Memory B cell (primary cell): ENCODE data around the gene SUDS3.

ENCODE experiments used
- ATAC-seq: fragments of 150-1000 bp; cut with Tn5 transposase; 2 replicates; pipeline ENCODE4 v1.10.0; 2021; ENCODE audit warnings: low read depth, mild to moderate bottlenecking, moderate library complexity
- DNase-seq, 2 donors: peaks; one replicate each; pipeline ENCODE4 v3.0.0; 2022; ENCODE audit warnings: low spot score in 2 of 2
- H3K27ac Mint-ChIP-seq: one replicate; pipeline ENCODE4 v1.8.0; 2022; ENCODE audit warnings: mild to moderate bottlenecking, moderate library complexity, mixed read lengths
- H3K27me3 Mint-ChIP-seq: one replicate; pipeline ENCODE4 v1.8.0; 2022; ENCODE audit warnings: mixed read lengths
- H3K36me3 Mint-ChIP-seq: one replicate; pipeline ENCODE4 v1.8.0; 2022; ENCODE audit warnings: mild to moderate bottlenecking, mixed read lengths
- H3K4me1 Mint-ChIP-seq: one replicate; pipeline ENCODE4 v1.8.0; 2022; ENCODE audit warnings: mixed read lengths
- H3K4me3 Mint-ChIP-seq: one replicate; pipeline ENCODE4 v1.8.0; 2022; ENCODE audit warnings: mild to moderate bottlenecking, moderate library complexity, mixed read lengths
- H3K9me3 Mint-ChIP-seq: one replicate; pipeline ENCODE4 v1.8.0; 2022; ENCODE audit warnings: mixed read lengths

The SUDS3 gene, protein sequence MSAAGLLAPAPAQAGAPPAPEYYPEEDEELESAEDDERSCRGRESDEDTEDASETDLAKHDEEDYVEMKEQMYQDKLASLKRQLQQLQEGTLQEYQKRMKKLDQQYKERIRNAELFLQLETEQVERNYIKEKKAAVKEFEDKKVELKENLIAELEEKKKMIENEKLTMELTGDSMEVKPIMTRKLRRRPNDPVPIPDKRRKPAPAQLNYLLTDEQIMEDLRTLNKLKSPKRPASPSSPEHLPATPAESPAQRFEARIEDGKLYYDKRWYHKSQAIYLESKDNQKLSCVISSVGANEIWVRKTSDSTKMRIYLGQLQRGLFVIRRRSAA

DNA sequence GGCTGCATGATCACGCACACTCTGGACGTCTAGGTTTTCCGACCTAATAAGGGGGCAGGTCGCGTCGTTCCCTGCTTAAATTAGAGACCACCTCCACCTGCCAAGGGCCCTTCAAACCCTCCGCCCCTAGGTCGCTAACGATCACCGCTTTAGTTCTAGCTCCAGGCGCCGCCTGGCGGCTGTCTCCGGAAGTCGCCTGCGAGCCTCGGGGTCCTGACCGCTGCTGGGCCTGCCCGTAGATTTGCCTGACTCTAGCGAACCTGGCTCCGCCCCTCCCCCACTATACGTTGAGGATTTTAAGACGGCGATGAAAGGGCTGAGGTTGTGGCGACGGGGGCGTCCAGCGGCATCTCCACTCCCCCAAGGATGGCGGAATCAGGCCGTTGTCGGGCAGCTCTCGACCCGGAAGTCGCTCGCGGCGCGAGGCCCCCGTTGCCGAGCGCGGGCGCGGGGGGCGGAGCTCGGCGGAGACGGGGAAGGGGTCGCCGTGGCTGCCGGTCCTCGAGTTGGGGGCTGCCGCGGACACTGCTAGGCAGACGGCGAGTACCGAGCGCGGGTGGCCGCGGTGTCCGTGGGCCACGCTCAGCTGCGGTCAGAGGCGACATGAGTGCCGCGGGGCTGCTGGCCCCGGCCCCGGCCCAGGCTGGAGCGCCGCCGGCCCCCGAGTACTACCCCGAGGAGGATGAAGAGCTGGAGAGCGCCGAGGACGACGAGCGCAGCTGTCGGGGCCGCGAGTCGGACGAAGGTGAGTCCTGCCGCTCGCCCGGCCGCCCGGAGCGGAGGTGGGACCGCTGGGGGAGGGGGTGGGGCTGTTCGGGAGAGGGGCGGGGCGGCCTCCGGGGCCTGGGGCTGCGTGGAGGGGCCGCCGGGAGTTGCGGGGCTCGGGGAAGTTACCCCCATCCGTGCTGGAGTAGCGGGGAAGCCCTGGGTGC lies at the start of gene SUDS3:
SUDS3 (plus strand) TSS at position 467 of the 932 bp plus-strand sequence; CDS start at position 604, 137 bp downstream.
- DNase-seq (peak; percentile 98 to 100), ATAC-seq (peak; percentile 38)
- H3K4me3 Mint-ChIP-seq, result peak within 1 kb of the TSS; percentile 91
- H3K27me3 Mint-ChIP-seq, result no peaks in the 10 kb centered on the region
- peak within 1 kb of the TSS; percentile 98 for H3K27ac Mint-ChIP-seq
- peaks cover 2% of the 10 kb centered on the region for H3K36me3 Mint-ChIP-seq
- no peaks in the 10 kb centered on the region for H3K9me3 Mint-ChIP-seq
- H3K4me1 Mint-ChIP-seq, result peaks cover 15% of the 10 kb centered on the region

DNA sequence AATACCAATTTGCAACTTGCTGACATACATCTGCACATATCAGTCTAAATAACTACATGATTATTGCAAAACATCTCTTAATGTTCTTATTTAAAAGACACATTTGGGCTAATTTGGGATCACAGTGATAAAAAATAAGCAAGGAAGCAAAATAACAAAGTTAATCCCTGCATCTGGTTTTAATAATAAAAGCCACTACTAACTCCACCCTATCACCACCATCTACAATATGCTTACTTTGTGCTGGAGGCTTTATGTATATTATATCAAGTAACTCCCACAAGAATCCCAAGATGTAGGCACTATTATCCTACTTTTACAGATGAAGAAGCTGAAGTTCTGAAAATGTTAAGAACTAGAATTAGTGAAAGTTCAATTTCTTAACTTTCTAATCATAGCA lies 49.4 kb upstream of the SUDS3 start:
- Mint-ChIP-seq H3K4me3 (no peak overlapping the region), H3K27ac (no peak overlapping the region), H3K4me1 (peaks cover 28% of the 10 kb centered on the region), H3K9me3 (peaks cover 2% of the 10 kb centered on the region), H3K36me3 (peaks cover 2% of the 10 kb centered on the region), H3K27me3 (no peaks in the 10 kb centered on the region)
- DNase-seq (no peak), ATAC-seq (no peak)

DNA sequence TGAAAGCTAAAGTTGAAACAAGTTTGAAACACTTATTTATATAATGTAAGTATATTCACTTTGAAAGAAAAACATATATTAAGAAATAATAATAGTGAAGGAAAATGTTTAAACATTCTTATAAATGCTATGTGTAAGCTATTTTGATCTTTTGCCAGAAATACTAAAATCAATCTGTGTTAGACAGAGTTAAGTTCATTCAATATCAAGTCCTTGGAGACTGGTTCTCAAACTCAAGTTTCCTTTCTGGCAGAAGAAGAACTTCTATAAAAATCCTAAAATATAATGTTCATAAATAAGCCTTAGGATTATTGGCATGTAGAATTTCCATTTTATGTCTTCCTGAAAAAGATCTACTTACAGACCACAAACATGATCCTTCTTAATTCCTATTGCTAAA lies 49.0 kb upstream of the SUDS3 start:
- Mint-ChIP-seq H3K27ac (no peak overlapping the region), H3K9me3 (peaks cover 2% of the 10 kb centered on the region), H3K27me3 (no peaks in the 10 kb centered on the region), H3K36me3 (peaks cover 2% of the 10 kb centered on the region), H3K4me3 (no peak overlapping the region), H3K4me1 (peaks cover 28% of the 10 kb centered on the region)
- ATAC-seq (no peak), DNase-seq (no peak)

DNA sequence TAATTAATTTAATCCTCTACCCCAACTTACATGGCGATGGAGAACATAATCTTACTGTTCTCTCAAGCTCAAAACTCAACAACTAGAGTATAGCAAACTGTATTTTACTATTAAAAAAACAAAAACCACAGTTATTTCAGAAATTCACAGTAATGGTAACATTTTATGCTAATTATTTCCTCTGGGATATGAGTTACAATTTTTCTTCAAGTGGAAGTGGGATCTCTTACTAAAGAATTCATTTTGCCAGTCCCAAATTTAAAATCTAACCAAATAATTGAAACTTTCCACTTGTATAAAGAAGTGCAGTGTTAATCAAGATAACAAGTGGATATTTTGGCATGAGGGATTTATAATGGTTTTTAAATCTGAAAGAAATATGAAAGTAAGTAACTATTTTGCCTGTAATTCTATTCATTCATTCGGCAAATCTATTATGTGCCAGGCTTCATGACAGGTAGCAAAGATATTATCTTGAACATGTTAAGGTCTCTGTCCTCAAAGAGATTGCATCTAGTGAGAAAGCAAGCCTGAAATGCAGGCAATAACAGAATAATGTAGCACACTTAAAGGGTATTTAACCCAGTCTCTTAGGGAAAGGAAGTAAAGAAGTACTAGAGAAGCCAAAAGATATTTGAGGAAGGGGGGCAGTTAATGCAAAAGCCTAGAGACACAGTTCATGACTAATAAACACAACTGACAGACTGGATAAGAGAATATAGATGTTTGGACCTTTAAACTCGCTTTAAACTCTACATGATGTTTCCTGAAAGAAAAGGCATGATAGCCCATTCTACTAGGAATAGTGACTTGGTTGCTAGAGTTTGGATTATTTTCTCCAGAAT lies 47.6 kb upstream of the SUDS3 start:
- Mint-ChIP-seq H3K4me1 (peaks cover 36% of the 10 kb centered on the region), H3K36me3 (peaks cover 8% of the 10 kb centered on the region), H3K4me3 (no peak overlapping the region), H3K9me3 (peaks cover 2% of the 10 kb centered on the region), H3K27me3 (no peaks in the 10 kb centered on the region), H3K27ac (peak overlapping the region; percentile 25)
- no peak for ATAC-seq
- no peak for DNase-seq

DNA sequence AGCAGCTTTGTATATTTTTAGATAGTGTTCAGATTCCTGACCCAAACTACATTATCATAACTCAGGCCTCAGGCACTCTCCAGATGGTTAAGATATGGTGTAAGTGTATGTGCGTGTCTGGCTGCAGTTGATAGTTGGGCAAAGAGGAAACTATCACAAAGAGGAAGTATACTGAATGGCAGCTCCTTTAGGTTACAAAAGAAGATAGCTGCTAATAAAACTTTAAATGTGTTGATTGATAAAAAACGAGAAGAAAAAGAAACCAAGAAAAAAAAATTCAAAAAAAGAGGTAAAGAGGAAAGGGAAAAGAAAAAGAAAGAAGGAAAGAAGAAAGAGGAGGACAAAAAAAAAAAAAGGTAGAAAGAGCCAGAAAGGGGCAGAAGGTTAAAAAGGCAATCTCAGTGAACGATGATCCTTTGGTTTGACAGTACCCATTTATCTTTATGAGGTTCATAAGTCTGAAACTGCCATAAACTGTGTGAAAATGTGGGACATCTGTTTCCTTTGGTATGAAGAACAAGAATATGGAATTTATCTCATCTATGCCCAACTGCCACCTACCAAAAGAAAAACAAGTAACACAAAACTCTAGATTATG lies 45.8 kb upstream of the SUDS3 start:
- Mint-ChIP-seq H3K4me3 (peak overlapping the region; percentile 60), H3K36me3 (peaks cover 10% of the 10 kb centered on the region), H3K27ac (peak overlapping the region; percentile 83), H3K4me1 (peaks cover 28% of the 10 kb centered on the region), H3K27me3 (no peaks in the 10 kb centered on the region), H3K9me3 (peaks cover 2% of the 10 kb centered on the region)
- DNase-seq (peak in 1 of 2 donors; percentile 23), ATAC-seq (peak; percentile 98)

DNA sequence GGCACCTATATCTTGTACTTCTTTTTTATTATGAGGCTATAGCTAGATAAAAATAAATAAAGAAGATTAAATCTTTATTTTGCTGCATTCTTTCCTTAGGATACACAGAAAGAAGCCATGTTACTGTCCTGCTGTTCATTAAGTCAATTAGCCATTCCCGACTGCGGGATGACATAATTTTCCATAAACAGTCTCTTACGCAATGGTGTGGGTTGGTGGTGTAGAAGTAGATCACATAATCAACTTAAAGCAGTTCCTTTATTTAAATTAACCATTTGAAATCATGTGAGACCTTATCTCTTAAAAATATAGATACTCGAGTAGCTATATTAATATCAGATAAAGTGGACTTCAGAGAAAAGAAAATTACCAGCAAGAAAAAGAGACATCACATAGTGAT lies 43.8 kb upstream of the SUDS3 start:
- no peak for ATAC-seq

DNA sequence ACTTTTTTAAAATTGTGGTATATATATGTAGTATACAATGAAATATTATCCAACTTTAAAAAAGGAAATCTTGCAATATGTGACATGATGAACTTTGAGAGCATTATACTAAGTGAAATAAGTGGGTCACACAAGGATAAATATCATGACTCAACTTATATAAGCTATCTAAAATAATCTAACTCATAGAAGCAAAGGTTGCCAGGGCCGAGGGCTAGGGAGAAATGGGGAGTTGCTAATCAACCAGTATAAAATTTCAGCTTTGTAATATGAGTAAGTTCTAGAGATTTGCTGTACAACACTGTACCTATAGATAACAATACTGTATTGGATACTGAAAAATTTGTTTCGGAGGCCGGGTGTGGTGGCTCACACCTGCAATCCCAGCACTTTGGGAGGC lies 42.1 kb upstream of the SUDS3 start:
- H3K36me3 Mint-ChIP-seq, result peaks cover 21% of the 10 kb centered on the region
- H3K27ac Mint-ChIP-seq, result no peak overlapping the region
- no peak for DNase-seq
- ATAC-seq, result no peak
- no peaks in the 10 kb centered on the region for H3K27me3 Mint-ChIP-seq
- H3K9me3 Mint-ChIP-seq, result peaks cover 2% of the 10 kb centered on the region
- no peak overlapping the region for H3K4me3 Mint-ChIP-seq
- H3K4me1 Mint-ChIP-seq, result peaks cover 25% of the 10 kb centered on the region

More for the DNA sequence above, 43.8 kb upstream of the SUDS3 start:
- H3K27ac Mint-ChIP-seq, result no peak overlapping the region
- H3K9me3 Mint-ChIP-seq, result peaks cover 2% of the 10 kb centered on the region
- H3K36me3 Mint-ChIP-seq, result peaks cover 18% of the 10 kb centered on the region
- H3K4me1 Mint-ChIP-seq, result peaks cover 26% of the 10 kb centered on the region
- DNase-seq, result no peak
- H3K27me3 Mint-ChIP-seq, result no peaks in the 10 kb centered on the region
- no peak overlapping the region for H3K4me3 Mint-ChIP-seq

DNA sequence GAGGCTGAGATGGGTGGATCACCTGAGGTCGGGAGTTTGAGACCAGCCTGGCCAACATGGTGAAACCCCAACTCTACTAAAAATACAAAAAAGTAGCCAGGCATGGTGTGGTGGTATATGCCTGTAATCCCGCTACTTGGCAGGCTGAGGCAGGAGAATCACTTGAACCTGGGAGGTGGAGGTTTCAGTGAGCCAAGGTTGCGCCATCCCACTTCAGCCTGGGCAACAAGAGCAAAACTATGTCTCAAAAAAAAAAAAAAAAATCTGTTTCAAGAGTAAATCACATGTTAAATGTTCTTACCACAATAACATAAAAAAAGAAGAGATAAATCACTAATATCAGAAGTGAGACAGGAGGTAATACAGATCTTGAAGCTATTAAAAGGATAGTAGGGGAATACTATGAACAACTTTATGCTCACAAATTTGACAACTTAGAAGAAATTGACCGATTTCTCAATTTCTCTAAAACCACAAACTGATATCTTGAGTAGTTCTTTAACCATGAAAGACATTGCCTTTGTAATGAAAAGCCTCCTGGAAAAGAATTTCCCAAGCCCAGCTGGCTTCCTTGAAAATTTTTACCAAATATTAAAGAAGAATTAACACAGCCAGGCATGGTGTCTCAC lies 41.3 kb upstream of the SUDS3 start:
- no peak for DNase-seq
- no peak overlapping the region for H3K4me3 Mint-ChIP-seq

DNA sequence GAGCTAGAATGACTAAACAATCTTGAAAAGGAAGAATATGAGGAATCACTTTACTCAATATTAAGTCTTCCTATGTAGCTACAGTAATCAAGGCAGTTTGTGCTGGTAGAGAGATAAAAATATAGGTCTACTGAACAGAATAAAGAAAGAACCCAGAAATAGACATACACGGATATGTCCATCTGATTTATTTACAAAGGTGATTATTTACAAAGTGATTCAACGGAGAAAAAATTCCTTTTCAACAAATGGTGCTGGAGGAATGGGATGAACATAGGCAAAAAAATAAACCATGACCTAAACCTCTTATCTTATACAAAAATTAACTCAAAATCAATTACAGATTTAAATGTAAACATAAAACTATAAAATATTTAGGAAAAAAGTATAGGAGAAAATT lies 40.2 kb upstream of the SUDS3 start:
- H3K9me3 Mint-ChIP-seq, result no peaks in the 10 kb centered on the region
- peak overlapping the region; percentile 6 for H3K27ac Mint-ChIP-seq
- ATAC-seq (no peak), DNase-seq (no peak)
- no peaks in the 10 kb centered on the region for H3K27me3 Mint-ChIP-seq
- peaks cover 17% of the 10 kb centered on the region for H3K4me1 Mint-ChIP-seq
- peaks cover 20% of the 10 kb centered on the region for H3K36me3 Mint-ChIP-seq
- H3K4me3 Mint-ChIP-seq, result no peak overlapping the region

More for the DNA sequence above, 41.3 kb upstream of the SUDS3 start:
- H3K4me1 Mint-ChIP-seq, result peaks cover 21% of the 10 kb centered on the region
- no peaks in the 10 kb centered on the region for H3K27me3 Mint-ChIP-seq
- ATAC-seq, result no peak
- peak overlapping the region; percentile 6 for H3K27ac Mint-ChIP-seq
- H3K9me3 Mint-ChIP-seq, result peaks cover 2% of the 10 kb centered on the region
- peaks cover 21% of the 10 kb centered on the region for H3K36me3 Mint-ChIP-seq

DNA sequence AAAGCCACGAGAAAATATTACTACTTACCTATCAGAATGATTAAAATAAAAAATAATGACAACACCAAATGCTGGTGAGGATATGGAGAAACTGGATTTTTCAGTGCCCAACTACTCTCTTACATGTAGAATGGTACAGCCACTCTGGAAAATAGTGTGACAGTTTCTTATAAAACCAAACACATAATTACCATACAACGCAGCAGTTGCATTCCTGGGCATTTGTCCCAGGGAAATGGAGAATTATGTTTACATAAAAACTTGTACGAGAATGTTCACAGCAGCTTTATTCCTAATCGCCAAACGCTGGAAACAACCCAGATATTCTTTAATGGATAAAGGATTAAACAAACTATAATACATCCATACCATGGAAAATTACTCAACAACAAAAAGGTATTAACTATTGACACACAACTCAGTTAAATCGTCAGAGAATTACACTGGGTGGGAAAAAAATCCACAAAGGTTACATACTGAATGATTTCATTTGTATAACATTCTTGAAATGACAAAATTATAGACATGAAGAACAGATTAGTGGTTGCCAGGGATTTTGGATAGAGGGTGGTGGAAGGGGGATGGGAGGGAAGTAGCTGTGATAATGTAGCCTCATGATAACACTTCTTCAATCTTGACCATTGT lies 39.0 kb upstream of the SUDS3 start:
- Mint-ChIP-seq H3K27me3 (no peaks in the 10 kb centered on the region), H3K9me3 (no peaks in the 10 kb centered on the region), H3K36me3 (peaks cover 20% of the 10 kb centered on the region), H3K4me1 (peaks cover 17% of the 10 kb centered on the region), H3K4me3 (no peak overlapping the region), H3K27ac (peak overlapping the region; percentile 60)
- ATAC-seq (no peak), DNase-seq (no peak)

DNA sequence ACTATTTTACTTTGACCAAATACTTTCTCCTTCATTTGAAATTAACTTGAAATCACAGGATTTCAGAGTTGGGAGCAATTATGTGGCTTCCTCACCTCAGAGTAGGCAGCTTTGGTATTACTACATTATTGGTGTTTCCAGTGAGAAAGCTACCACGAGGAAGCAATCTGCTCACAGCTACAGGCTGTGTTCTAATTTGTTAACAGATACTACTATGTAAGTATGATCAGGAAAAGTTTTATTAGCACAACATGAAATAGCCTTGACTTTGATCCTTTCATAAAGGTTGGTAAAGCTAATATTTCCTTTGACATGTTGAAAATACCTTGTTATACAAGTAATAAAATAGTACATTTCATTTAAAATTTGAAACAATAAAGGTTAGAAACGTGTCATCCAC lies 34.3 kb upstream of the SUDS3 start:
- H3K27ac Mint-ChIP-seq, result peak overlapping the region; percentile 58
- no peak for ATAC-seq
- H3K36me3 Mint-ChIP-seq, result peaks cover 3% of the 10 kb centered on the region
- DNase-seq, result no peak
- no peaks in the 10 kb centered on the region for H3K27me3 Mint-ChIP-seq
- H3K9me3 Mint-ChIP-seq, result no peaks in the 10 kb centered on the region
- H3K4me3 Mint-ChIP-seq, result no peak overlapping the region
- peaks cover 21% of the 10 kb centered on the region for H3K4me1 Mint-ChIP-seq

DNA sequence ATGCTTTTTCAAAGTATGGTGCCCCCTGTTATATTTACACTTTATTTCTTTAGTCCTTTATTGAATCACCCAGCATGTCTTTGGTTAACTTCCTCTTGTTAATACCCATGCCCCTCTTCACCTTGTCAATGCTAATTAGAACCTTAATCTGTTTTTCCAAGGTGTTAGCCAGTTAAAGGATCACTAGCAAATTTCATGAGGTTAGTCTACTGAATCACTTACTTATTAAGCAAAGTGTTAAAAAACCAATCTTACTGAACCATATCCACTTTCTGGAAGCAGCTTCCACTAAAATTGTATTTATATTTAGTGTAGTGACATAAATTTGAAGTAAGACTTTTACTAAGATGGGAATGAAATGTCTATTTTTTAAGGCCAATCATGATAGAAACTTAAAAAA lies 31.5 kb upstream of the SUDS3 start:
- no peaks in the 10 kb centered on the region for H3K27me3 Mint-ChIP-seq
- H3K36me3 Mint-ChIP-seq, result peaks cover 4% of the 10 kb centered on the region
- ATAC-seq (no peak), DNase-seq (no peak)
- H3K9me3 Mint-ChIP-seq, result no peaks in the 10 kb centered on the region
- no peak overlapping the region for H3K27ac Mint-ChIP-seq
- peaks cover 24% of the 10 kb centered on the region for H3K4me1 Mint-ChIP-seq
- H3K4me3 Mint-ChIP-seq, result no peak overlapping the region

DNA sequence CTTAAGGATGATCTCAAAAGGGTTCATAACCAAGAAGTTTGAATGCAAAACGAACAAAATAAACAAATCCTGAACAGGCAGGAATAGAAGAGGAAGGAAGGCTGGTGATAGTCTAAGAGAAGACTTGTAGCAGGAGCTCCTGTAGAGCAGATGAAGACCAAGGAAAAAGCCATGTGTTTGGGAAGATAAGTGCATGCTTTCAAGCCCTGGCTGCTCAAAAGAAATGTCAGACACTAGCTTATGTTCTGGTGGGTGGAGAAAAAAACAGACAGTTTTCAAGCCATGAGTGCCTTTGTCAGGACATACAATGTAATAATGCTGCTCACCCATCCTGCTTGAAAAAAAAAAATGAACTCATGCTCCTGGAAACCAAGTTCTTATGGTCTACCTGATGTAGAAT lies 31.0 kb upstream of the SUDS3 start:
- Mint-ChIP-seq H3K9me3 (no peaks in the 10 kb centered on the region), H3K27ac (no peak overlapping the region), H3K4me1 (peaks cover 24% of the 10 kb centered on the region), H3K36me3 (peaks cover 4% of the 10 kb centered on the region), H3K4me3 (no peak overlapping the region), H3K27me3 (no peaks in the 10 kb centered on the region)
- no peak for DNase-seq
- ATAC-seq, result no peak
